Kidney capillary endothelial cell (primary cell): ENCODE data around the gene SLC8A1.
A peak's percentile ranks its signal among the peaks of the same experiment; 100 is the strongest.
"Not testable (repeated sequence)": the region's sequence is repeated elsewhere in the genome, so short reads cannot be mapped to it uniquely, and the experiment has no call there.

ENCODE experiments used
- DNase-seq: peaks from one replicate; pipeline ENCODE4 v3.0.0-alpha.2; 2018; ENCODE audit warnings: low spot score

SLC8A1 gene

GRCh38 chr2:40106061-40106460, 345.8 kb downstream of the SLC8A1 start:
- DNase-seq, result no peak

GRCh38 chr2:40105593-40105992, 346.3 kb downstream of the SLC8A1 start:
- no peak for DNase-seq

- DNase-seq, result no peak
Measured at GRCh38 chr2:40103590-40103989, 348.3 kb downstream of the SLC8A1 start.

- DNase-seq, result no peak
Measured at GRCh38 chr2:40103163-40103562, 348.7 kb downstream of the SLC8A1 start.

DNA sequence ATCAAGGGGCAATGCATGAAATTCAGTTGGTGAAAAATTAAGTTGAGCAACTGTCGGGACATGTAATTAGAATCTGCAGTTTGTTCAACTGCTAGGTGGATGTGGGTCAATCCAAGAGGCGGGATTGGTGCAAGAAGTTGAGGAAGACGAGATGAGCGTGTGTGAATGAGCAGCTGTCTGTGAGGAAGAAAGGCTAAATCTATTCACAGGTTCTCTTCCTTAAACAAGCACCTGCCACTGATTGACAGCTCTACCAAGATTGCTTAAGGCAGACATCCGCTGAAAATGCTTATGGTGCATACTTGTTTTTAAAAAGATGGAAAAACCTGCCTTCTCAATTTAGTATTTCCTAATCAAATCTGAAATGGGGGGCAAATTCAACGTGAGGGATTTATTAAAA, 349.4 kb downstream of the SLC8A1 start:
- DNase-seq, result no peak

- no peak for DNase-seq
Measured at GRCh38 chr2:40101131-40101575, 350.7 kb downstream of the SLC8A1 start.

- no peak for DNase-seq
Measured at GRCh38 chr2:40100676-40101075, 351.2 kb downstream of the SLC8A1 start.

- no peak for DNase-seq
Measured at GRCh38 chr2:40098786-40099470, 353.0 kb downstream of the SLC8A1 start.

DNA sequence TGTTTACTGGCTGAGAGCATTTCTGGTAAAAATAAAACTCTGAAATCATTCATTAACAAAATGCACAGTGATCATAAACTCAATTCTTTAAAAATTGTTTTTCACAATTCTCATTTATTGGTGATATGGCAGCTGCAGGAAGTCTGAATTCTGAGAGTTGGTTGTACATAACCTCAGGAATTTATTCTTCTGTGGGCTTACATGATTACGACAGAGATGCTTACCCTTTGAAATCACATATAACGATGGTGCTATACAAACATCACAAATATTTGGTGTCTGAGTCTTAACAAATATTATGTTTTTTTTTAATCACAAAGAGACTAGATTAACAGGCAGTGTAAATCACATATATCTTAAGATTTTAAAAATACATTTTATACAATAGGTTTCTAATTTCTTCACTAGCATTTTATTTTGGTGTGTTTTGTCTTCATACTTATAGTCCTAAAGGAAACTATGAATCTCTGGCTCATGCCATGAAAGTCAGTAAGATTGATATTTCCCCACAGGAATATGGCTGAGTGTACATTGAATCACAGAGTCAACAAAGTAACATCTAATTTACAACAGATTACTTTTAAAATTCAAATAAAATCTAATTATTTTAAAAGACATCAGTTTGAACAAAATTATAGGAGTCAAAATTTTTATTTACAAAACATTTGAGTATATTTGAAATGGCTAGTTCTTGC, 354.1 kb downstream of the SLC8A1 start:
- no peak for DNase-seq

DNA sequence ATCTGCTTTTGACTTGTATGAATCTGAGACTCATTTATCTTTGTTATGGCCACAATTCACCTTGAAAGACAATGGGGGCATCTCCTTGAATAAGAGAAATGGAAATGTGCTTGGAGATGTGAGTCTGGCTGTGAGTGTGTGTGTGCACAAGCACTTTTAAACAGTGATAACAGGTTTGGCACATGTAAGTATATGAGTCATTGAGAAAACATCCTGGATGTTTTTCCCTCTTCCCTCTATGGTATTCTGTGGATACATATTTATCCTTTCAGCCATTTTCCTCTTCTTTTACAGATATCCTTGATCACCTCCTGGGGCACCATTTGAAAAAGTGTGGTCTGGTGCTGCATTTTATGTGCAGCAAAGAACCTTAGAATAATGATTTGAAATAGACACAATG, 355.5 kb downstream of the SLC8A1 start:
- no peak for DNase-seq

GRCh38 chr2:40095000-40095399, 356.9 kb downstream of the SLC8A1 start:
- DNase-seq, result peak; percentile 11

DNA sequence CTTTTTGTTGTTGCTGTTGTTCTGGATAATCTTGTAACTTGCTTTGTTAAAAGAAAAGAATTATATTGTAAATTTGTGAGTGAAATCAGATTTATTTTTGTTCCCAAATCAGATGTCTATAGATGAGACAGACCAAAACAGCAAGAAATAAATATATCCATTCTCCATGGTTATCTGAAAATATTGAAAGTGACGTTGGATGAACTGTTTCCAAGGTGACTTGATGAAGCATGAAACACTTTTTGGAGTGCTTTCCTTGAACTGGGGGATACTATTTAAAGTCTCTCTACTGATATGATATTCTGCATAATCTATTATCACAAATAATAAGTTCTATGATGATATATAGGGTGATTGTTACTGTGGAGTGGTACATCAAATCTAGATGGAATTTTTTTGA, 357.4 kb downstream of the SLC8A1 start:
- DNase-seq, result no peak

DNA sequence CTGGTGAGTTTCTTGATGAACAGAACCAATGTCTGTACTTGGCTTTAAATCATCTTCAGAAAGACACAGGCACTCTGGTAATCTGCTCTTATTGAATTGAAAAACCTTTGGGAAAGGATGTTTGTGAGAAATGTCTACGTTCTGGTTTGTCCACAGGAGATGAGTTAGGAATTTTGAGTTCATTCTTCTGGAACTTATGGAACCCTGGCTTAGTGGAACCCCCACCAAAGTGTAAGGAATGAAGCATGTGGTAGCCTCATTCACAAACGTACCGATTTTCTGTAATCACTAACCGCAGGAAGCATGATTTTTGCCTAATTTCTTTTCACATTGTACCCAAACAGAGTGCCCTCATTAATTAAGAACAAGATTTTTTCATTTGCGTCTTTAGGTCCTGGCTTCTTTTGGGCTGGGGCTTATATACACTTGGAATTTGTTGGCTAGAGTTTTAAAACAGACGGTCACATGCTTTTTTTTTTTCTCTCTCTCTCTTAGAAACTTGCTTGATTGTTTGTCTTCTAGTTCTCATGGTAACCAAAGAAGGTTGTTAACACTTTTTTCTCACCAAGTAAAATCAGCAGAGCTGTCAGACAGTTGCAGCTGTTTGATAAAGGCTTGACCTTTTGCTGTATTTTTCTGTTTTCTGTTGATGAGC, 358.7 kb downstream of the SLC8A1 start:
- DNase-seq, result no peak

DNA sequence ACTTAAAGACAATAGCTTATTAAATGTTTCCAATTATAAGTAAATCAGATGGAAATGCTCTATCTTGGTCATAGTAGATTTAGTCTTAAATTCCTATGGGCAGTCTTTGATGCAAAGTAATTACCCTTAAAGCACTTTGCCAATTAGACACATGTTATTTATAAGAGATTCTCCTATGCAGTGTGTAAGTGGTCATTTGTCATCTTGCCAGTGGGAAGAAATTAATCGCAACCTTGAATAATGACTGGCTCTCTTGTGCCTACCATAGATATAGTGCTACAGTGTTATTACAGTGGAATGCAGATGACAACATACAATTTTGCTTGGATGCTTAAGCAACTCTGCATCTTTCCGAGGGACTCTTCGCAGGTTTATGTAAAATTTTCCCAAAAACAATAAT, 361.8 kb downstream of the SLC8A1 start:
- DNase-seq, result no peak

- DNase-seq, result no peak
Measured at GRCh38 chr2:40087927-40088326, 364.0 kb downstream of the SLC8A1 start.

- DNase-seq, result no peak
Measured at GRCh38 chr2:40087434-40087833, 364.5 kb downstream of the SLC8A1 start.

GRCh38 chr2:40085786-40086185, 366.1 kb downstream of the SLC8A1 start:
- DNase-seq, result no peak

GRCh38 chr2:40073336-40073735, 378.6 kb downstream of the SLC8A1 start:
- DNase-seq, result not testable (repeated sequence)

DNA sequence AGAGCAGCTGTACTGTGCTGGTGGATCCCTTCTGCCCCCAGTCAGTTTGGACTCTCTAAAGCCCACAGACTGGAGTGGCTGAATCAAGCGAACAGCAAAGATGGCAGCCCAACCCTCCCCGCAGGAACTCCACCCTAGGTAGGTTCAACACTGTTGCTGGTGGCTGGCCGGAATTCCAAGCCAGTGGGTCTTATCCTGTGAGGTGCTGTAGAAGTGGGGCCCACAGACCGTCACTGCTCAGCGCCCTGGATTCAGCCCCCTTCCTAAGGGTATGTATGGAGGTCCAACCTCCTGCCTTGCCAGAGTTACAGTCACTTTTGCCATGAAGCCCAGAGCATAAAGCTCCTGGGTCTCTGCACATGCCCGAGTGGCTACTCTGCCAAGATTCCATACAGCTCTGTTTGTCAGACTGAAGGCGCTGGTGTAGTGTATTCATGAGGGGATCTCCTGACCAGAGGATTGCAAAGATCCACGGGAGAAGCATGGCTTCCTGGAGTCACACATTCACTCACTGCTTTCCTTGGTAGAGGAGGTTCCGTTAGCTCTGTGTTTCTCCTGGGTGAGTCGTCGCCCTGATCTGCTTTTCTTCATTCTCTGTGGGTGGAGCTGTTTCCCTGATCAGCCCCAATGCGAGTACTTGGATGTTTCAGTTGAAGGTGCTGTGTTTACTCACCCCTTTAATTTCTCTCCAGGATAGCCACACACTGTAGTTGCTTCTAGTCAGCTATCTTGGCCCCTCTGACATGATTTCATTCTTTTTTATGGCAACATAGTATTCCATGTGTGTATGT, 379.3 kb downstream of the SLC8A1 start:
- DNase-seq, result no peak

DNA sequence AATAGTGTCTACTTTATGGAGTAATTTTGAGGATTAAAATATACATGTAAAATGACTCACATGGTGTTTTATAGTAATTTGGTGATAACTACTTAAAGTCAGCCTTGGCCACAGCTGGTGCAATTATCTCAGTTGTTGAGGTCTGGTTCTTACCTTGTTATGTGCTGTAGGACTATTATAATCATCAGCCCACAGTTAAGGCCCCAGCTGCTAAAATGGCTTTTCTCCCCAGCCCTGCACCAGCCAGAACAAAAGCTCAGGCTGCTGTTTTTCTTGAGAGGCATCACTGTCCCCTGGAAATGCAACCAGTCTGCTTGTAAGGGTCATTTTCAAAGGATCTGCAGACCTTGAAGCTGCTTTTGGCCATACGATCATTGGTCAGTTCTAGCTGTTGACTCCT, 389.5 kb downstream of the SLC8A1 start:
- no peak for DNase-seq

DNA sequence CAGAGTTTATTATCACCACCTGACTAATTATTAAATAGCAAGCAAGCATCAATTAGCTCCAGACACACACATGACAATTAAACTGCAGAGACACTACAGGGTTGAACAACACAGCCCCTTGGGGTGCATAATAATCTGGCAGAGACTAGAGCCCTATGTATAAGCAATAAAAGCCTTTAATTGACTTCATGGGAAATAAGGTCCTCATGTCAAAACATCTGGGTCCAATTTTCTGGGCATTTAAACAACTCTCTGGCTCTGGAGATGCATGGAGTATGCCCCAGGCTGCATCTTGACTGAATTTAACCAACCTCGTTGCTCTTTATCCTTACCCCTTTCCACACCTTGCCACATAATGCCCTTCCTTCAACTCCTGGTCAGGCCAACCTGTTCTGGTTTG, 402.1 kb downstream of the SLC8A1 start:
- no peak for DNase-seq

- DNase-seq, result no peak
Measured at GRCh38 chr2:40048506-40048905, 403.4 kb downstream of the SLC8A1 start.
